C4-2B (cell line): ENCODE results near the gene CFHR4.
A peak's percentile ranks its signal among the peaks of the same experiment; 100 is the strongest.

Experiments
- CTCF ChIP-seq: fragments of 450-650 bp; conservative IDR thresholded peaks from 2 replicates; pipeline ENCODE4 v1.5.1; 2017; ENCODE audit warnings: mild to moderate bottlenecking
- ZFX ChIP-seq: fragments of 450-650 bp; IDR thresholded peaks from 2 replicates; pipeline ENCODE4 v1.6.1; 2017

- TF ChIP-seq CTCF: peak; percentile 47
- TF ChIP-seq ZFX: 0 out of 2 replicates have a peak, but pooled peaks have one; percentile 22
These were observed 45.8 kb downstream of the CFHR4 start for GRCh38 chr1:196933531-196934189.
